GM19452 (cell line): Measurements from ENCODE around the gene HOMER2.

Source experiments
- ATAC-seq: cut with Tn5 transposase; IDR thresholded peaks from one replicate; pipeline ENCODE4 v1.9.1; 2021; ENCODE audit not compliant: unreplicated experiment

Gene HOMER2

DNA sequence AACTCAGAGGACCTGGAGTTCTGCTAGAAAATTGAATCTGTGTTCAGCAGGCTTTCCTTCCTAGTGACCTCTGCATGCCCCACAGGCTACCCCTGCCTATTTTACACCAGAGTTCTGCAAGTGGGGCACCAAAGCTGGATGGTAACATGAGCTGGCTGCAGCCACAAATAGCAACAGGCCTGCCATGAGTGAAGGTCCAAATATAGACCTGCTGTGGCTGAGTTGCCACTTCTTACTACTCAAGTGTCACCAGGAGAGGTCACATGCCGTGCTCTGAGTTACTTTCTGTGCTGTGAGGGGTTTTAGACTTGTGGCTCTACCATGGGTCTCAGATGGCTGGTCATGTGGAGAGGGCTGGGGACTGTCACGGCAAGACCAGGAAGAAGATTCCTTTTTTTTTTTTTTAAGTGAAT, 146.5 kb downstream of the HOMER2 start, which contains the start of gene FSD2:
Gene FSD2, minus strand, starts transcription at position 76 of the 413 bp plus-strand sequence. CDS start 18,679 bp downstream, outside the sequence.
- ATAC-seq, result peak; percentile 55

DNA sequence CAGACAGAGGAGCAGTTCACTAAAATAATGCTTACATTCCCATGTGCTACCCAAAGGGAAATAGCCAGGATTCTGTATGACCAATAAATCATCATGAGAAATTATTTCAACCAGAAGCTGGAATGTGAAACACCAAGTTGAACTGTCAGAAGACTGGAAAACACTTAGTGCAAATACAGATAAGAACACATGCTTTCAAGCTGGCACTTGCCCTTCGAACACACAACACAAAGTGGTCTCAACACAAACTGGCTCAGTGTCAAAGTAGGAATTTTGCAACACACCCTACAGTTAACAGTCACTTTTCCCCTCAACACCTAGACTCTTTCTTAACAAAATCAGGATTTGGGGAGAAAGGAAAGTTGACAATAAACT, 148.0 kb downstream of the HOMER2 start:
- ATAC-seq, result no peak

DNA sequence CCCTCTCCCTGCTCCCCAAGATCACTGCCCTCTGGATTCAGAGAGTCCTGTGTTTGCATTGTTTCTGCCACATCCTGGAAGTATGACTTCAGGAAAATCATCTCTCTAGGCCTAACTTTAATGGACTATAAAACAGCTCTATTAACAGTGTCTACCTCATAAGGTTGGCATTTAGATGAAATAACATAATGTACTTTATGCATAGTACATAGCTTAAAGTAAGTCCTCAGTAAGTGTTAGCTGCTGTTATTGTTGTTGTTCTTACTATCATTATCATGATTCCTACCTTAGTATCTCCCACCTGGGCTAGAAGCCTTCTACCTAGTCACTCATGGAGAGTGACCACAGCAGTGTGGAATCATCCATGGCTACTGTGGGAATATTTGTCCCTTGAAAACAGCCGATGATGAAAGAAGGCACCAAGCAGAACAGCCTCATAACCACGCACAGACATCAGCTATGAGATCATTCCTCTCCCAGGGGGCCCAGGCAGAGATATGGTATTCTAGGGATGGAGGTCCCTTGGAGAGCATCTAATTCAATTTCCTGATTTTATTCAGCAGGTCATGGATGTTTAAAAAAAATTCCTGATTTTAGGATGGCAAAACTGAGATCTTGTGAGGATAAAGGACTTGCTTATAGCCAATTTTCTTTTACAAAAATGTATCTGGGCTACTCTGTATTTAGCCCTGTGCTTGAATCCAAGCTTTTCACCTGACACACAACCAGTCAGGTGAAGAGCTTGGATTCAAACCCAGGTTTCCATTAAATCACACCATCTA, 148.5 kb downstream of the HOMER2 start:
- ATAC-seq, result no peak

DNA sequence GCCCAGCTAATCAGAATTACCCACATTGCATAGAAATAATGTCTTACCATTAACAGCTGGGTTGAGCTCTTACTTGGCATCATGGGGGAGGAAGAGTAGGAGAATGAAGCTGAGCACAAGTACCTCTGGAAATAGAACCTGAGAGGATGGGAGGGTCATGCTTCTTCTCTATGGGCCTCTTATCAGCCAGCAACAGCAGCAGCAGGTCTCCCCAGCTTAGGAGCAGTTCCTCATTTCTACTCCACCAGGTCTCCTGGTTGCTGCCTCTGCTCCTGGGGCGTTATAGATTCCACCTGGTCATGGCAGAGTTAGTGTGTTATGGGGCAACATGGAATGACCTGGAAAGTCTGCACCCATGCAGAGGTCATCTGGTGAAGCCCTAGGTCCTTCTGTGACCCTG, 150.0 kb downstream of the HOMER2 start:
- no peak for ATAC-seq

DNA sequence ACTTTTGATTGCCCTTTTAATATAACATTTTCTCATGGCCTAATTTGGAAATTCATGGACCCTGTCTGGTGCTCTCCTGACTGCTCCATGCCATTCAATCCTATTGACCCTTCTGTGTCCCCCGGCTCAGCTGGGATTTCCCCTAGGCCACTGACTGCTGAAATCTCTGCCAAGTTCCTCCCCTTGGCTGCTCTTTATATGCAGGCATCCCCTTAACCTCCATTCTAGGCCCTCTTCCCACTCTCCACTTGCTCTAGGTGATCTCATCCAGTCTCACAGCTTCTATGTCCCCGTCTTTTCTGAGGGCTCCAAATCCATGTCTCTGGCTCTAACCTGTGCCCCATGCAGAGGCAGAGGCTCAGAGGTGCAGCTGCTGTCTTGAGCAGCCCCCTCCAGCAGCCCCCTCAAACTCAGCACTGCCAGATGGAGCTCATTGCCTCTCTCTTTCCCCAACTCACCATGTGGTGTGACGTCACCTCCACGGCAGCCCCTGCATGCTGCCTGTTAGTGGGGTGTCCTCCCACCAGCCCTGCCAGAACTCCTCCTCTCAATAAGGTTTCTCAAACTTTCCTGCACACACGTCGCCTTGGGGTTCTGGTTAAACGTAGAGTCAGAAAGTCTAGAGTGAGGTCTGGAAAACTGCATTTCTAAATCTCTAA, 153.2 kb downstream of the HOMER2 start:
- ATAC-seq, result no peak
